IPS-NIHi7 (cell line): ENCODE measurements around the gene BCKDK.
A peak's percentile ranks its signal among the peaks of the same experiment; 100 is the strongest.
"Not testable (repeated sequence)": the region's sequence is repeated elsewhere in the genome, so short reads cannot be mapped to it uniquely, and the experiment has no call there.

Experiments used
- DNase-seq: peaks from one replicate; pipeline ENCODE4 v3.0.0; 2012; ENCODE audit warnings: mixed read lengths; ENCODE audit errors: extremely low spot score

The BCKDK gene

DNA sequence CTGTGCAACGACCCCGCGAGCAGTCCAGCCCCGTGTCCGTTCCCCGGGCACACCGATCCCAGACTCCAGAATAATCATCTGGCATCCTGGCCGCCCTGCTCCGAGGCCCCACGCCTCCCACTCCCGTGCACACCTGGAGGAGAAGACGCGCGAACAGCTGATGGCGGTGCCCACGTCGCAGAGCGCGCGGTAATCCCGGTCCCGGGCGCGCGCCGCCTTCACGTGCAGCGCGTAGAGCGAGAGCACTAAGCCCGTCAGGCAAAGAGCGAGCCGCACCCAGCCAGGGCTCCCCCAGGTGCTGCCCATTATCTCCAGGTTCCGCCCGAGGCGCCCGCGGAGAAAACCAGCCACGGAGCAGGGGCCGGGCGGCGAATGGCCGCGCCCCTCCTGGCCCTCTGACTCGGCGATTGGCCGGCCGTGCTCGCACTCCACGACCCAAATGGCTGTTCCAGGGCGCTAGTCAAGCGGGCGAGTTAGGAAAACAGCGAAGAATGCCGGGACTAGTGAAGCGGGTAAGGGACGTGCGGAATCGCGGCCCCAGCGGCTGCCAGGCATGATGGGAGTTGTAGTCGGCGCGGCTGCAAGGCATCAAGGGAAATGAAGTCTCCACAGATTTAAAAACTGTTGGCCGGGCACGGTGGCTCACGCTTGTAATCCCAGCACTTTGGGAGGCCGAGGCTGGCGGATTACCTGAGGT, 13.6 kb upstream of the BCKDK start, which contains the start of gene VKORC1:
TSS of gene VKORC1 (minus strand) at position 374 of the 697 bp plus-strand sequence. CDS start at position 306, 68 bp downstream.
- DNase-seq, result peak; percentile 95

DNA sequence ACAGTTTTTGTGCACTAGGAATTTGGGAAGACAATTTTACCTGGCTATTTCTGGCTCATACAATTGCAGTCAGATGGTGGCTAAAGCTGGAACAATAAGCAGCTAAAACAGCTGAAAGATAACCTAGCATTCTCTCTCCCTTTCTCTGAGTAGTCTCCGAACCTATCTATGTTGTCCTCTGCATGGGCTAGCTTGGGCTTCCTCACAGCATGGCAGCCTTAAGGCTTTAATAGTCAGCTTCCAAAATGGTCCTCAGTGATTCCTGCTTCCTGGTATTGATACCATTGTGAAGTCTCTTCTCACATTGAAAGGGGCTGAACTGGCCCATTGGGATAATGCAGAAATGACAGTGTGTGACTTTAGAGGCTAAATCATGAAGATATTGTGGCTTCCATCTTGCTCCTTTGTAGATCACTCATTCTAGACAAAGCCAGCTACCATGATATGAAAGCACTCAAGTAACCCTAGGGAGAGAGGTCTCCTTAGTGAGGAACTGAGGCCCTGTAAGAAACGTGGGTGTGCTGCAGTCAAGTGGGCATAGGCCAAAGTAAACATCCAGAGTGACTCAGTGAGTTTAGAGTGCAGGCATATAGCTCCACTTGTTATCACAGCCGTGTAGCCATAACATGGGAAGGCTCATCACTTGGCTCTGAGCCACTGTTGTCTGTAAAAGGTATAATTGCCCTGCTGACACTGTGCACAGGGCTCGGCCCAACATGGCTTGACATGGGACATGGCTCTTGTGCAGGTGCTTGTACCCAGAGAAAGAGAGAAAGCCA, 8.1 kb upstream of the BCKDK start:
- DNase-seq, result no peak

DNA sequence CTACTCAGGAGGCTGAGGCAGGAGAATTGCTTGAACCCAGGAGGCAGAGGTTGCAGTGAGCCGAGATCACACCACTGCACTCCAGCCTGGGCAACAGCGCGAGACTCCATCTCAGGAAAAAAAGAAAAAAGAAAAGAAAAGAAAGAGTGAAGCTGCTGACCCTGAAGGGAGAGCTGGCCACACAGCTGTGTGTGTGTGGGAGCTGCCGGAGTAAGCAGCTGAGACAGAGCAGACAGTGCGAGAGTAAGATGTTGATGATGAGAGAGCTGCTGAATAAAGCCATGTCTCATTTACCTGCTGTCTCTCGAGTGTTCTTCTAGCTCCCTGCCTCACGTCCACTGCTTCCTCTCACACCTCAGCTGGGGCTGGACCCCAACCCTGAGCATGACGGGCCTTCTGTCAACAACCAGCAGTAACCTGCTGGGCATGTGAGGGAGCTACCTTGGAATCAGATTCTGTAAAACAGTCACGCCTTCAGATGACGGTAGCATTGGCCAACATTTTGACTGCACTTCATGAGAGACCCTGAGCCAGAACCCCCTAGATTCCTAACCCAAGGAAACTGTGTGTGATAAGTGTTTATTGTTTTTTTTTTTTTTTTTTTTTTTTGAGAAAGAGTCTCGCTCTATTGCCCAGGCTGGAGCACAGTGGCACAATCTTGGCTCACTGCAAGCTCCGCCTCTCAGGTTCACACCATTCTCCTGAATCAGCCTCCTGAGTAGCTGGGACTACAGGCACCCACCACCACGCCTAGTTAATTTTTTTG, 7.1 kb upstream of the BCKDK start:
- DNase-seq, result not testable (repeated sequence)

DNA sequence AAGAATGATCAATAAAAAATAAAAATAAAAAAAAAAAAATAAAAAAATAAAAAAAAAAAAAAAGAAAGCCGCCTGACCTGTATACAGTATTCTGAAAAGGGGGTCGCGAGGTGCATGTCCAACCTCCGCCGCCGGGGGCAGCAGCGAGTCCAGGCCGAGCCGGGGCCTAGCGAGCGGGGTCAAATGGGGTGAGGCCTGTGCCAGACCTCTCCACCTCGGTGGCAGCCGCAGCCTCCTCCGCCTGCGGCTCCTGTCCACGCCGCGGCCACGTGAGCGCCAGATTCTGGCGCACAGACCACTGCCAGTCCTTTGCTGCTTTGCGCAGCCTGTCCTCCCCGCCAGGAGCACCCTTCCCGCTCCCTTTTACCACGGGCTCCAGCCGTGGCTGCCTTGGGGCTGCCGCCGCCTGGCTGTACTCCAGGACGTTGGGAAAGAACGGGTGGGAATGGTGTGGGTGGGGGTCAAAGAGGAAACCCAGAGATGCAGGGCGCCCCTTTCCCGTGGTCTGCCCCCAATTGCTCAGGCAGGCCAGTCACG, 2.4 kb upstream of the BCKDK start:
- DNase-seq, result peak; percentile 84

DNA sequence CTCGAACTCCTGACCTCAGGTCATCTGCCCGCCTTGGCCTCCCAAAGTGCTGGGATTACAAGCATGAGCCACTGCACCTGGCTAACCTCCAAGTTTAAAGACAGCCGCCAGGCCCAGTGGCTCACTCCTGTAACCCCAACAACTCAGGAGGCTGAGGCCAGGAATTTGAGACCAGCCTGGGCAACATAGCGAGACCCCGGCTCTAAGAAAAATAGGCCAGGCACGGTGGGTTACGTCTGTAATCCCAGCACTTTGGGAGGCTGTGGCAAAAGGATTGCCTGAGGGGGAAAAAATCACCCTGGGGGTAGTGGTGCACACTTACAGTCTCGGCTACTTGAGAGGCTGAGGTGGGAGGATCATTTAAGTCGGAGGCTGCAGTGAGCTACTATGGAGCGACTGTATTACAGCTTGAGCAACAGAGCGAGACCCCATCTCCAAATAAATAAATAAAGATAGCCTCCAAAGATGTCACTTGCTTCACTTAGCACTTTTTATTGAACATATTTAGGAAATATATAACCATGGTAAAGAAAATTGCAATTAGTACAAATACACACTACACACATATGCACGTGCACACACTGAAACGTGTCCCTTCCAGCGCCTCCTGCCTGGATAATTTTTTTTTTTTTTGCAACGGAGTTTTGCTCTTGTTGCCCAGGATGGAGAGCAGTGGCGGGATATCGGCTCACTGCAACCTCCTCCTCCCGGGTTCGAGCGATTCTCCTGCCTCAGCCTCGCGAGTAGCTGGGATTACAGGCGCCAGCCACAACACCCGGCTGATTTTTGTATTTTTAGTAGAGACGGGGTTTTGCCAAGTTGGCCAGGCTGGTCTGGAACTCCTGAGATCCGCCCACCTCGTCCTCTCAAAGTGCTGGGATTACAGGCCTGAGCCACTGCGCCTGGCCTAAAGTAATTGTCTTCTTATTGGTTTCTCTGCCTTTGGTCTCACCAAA, 1.4 kb upstream of the BCKDK start:
- DNase-seq, result no peak

DNA sequence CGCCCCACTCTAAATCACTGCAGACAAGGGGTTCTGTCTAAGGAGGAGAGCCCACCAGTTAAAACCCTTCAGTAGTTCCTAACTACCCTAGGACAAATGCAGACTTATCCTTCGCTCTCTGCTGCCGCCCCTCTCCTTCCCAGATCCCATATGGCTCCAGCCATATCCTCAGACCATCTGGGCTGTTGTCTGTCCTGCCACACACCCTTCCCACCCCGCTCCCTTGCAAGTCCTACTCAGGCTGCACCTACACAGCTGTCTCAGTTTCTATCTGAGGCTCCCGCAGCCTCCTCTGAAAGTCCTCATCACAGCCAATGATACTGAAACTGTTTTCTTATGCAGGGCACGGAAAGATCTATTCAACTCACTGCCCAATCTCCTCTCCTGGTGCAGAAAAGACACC, 720 bp upstream of the BCKDK start:
- no peak for DNase-seq

DNA sequence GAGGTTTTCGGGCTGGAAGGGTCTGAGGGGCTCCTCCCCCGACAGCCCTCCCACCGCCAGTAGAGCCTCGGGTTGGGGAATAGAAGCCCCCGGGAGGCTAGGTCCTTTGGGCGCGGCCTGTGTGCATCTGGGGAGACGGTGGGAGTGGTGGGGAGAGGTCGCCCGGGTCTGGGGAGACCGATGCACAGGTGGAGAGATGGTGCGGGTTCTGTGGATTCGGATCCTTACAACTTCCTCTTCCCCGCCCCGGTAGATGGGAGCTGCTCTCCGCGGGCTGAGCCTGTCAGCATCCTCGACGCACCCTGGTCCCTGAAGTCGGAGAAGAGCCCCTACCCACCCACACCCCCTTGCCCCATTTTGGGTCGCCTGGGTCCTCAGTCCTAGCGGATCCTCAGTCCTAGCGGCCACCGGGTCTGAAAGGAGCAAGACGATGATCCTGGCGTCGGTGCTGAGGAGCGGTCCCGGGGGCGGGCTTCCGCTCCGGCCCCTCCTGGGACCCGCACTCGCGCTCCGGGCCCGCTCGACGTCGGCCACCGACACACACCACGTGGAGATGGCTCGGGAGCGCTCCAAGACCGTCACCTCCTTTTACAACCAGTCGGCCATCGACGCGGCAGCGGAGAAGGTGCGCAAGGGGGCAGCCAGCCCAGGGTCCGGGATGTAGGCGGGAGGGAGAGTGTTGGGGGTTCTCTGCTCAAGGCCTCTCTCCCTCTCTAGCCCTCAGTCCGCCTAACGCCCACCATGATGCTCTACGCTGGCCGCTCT, 790 bp downstream of the BCKDK start:
- DNase-seq, result no peak

DNA sequence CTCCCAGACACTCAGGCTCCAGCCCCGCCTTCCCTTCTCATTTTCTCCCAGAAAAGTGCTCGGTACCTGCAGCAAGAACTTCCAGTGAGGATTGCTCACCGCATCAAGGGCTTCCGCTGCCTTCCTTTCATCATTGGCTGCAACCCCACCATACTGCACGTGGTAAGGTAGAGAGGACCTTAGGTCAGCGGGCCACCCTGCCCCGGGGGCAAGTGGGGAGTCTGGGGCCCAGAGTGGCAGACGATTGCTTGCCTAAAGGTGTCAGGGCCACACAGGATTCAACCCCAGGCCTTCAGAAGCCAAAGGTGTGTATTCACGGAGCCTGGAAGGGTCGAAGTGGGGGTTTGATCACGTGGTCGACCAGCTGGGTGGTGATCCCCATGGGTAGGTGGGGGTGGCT, 1.4 kb downstream of the BCKDK start:
- no peak for DNase-seq

DNA sequence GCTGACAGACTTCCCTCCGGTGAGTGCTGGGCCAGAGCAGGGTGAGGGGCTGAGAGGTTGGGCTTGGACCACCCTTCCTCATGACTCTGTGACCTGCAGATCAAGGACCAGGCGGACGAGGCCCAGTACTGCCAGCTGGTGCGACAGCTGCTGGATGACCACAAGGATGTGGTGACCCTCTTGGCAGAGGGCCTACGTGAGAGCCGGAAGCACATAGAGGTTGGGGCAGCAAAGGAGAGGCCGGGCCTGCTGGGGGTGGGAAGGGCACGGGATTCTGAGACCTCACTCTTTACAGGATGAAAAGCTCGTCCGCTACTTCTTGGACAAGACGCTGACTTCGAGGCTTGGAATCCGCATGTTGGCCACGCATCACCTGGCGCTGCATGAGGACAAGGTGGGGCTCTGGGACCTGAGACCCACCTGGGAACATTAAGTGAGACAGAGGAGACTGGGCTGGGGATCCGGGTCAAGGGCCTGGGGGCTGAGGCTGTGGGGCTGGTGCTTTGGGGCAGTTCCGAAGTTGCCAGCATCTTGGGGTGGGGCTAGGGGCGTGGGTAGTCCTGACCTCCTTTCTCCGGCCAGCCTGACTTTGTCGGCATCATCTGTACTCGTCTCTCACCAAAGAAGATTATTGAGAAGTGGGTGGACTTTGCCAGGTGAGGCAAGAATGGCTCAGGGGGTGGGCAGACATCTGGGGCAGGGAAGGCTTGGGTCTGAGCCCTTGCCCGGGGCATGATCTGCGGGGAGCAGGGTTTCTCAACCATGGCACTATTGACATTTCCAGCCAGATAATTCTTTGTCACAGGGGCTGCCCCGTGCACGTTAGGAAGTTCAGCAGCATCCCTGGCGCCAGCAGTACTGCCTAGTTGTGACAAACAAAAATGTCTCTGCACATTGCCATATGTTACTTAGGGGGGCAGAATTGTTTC, 2.2 kb downstream of the BCKDK start:
- DNase-seq, result no peak

DNA sequence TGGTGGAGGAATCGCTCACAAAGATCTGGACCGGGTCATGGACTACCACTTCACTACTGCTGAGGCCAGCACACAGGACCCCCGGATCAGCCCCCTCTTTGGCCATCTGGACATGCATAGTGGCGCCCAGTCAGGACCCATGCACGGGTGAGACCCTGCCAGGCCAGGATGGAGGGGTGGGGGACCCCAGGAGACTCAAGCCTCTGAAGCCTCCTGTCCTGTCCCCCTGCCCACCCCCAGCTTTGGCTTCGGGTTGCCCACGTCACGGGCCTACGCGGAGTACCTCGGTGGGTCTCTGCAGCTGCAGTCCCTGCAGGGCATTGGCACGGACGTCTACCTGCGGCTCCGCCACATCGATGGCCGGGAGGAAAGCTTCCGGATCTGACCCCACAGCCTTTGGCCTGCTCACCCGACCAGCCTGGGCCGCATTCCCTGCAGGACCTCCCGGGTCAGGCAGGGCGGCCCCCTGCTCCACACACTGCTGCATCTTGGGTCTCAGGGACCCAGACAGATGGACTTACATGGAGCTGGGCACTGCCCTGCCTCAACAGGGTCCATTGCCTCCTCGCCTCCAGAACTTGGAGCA, 3.8 kb downstream of the BCKDK start:
- DNase-seq, result no peak

DNA sequence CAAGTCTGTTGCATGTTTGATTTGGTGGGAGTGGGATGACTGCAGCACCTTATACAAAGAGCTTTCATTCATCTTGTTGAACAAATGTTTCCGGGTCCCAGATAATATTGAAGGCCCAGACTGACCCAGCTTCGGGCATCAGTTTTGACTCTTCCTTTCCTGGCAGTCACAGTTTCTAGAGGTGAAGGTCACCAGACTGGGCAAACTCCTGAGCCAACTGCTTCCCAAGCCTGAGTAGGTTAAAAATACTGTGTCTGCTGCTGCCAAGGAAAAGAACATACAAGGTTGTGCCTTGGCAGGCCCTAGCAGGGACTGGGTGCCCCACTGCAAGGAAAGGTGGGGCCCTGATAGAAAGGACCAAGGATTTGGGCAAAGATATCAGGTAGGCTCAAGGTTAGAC, 4.5 kb downstream of the BCKDK start:
- DNase-seq, result no peak

DNA sequence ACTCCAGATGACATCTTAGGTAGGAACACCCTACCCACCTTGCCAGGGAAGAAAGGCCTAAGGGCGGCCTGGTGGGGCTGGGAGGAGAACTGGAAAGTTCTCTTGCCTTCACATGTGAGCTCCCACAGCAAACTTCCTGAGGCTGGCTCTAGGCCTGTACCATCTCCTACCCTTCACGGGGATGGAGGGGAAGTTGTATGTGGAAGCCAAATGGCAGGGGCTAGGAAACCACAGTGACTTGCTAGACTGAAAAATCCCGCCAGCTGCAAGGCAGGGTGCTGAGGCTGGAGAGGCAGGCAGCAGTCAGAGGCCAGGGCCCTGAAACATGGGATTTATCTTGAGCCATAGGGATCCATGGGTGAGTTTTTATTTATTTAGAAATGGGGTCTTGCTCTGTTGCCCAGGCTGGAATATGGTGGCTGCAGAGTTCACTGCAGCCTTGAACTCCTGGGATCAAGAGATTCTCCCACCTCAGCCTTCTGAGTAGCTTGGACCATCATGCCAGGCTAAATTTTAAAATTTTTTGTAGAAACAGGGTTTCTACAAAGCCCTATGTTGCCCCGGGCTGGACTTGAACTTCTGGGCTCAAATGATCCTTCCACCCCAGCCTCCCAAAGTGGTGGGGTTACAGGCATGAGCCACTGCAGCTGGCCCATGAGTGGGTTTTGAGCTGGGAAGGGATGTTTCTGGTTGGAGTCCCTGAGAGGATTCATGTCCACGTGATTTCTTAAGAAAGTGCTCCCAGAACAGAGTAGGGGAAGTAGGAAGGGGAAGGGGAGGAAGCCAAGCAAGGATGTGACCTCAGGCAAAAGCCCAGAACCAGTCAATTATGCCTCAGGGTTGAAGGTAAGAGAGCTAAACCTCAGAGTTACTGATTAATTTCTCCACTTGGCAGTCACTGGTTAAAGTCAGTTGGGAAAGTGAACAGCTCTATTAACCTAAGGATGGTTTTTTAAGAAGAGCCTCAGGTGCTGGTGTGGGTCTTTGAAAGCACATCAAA, 5.2 kb downstream of the BCKDK start:
- no peak for DNase-seq

DNA sequence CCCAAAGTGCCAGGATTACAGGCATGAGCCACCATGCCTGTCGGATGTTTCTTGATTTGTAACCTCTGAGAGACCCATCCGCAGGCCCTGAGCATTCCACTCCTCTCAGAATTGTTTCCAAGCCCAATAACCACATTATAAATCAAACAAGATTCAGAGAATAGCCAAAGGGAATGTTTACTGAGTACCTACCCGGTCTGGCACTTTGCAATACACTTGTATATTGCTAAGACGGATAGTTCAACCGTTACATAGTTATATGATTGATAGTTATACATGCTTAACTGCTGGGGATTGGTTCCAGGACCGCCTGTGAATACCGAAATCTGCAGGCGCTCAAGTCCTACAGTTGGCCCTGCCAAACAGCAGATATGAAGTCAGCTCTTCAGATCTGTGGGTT, 6.3 kb downstream of the BCKDK start:
- DNase-seq, result no peak

DNA sequence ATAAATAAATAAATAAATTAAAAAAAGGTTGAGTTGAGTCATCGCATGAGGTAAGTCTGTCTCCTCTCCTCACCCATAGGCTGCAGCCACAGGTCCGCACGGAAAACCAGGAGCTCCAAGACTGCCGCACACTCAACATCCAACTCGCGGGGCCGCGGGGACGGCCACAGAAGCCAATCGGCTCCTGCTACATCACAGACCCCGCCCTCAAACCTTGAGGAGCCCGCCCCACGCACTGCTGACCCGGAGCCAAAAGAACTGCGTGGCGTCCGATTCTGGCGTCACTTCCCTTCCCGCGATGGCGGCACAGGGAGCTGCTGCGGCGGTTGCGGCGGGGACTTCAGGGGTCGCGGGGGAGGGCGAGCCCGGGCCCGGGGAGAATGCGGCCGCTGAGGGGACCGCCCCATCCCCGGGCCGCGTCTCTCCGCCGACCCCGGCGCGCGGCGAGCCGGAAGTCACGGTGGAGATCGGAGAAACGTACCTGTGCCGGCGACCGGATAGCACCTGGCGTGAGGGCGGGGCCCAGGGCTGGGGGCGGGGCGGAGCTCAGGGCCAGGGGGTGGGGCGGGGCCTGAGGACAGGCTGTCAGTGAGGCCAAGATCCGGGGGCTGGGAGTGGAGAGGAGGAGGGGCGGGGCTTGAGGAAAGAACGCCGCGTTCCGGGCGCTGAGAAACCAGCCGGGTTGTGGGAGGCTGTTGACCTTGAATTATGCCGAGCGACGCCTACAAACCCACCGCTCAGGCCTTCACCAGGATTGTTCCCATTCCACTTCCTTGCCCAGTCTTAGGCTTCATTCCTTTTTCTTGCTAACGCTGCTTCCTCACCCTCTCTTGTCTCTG, 9.4 kb downstream of the BCKDK start, which contains the start of gene KAT8:
TSS of gene KAT8 (plus strand) at position 281 of the 839 bp plus-strand sequence. CDS start at position 299, 18 bp downstream.
- peak; percentile 98 for DNase-seq

DNA sequence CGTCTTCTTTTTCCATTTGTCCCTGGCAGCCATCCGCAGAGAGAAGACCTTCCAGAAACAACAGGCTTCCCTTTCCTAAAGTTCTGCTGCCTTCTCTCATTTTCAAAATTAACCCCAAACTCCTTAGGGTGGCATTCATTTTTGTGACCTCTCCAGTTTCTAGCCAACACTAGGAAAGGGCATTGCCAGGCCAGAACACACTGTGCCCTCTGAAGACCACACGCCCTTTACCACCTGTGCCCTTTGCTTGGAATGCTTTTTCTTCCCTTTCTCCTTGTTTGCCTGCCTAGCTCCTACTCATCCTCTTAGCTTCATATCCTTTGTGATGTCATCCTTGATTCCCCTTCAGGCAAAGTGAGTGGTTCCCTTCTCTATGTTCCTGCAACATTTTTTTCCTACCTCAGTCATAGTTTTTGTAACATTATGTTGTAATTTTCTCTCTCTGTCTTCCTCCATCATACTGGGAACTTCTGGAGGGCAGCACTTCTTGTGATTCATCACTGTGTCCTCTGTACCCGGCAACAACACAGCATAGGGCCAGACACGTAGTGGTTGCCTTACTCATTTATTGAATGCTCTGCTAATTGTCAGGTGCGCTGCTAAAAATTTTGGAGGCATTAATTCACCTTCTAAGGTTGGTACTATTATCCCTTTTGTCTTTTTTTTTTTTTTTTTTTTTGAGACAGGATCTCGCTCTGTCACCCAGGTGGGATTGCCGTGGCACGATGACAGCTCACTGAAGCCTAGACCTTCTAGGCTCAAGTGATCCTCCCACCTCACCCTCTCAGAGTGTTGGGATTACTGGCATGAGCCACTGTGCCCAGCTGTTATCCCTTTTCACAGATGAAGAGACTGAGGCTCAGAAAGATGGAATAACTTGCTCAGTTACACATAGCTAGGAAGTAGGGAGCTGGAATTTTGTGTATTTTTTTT, 10.3 kb downstream of the BCKDK start:
- no peak for DNase-seq
